MM.1S (cell line): ENCODE data around the gene DDIT3.
"Not testable (repeated sequence)": the region's sequence is repeated elsewhere in the genome, so short reads cannot be mapped to it uniquely, and the experiment has no call there.

ENCODE experiments used
- CTCF ChIP-seq: fragments of 300-600 bp; sonication (generic); IDR thresholded peaks from 2 replicates; pipeline ENCODE4 v1.5.1; 2016; ENCODE audit warnings: antibody characterized with exemption, low read length, mixed read lengths
- EZH2 ChIP-seq: fragments of 300-600 bp; sonication (generic); optimal IDR thresholded peaks from 2 replicates; pipeline ENCODE3; 2017; ENCODE audit warnings: low read depth, mild to moderate bottlenecking, antibody characterized with exemption, low read length, mixed read lengths

DNA sequence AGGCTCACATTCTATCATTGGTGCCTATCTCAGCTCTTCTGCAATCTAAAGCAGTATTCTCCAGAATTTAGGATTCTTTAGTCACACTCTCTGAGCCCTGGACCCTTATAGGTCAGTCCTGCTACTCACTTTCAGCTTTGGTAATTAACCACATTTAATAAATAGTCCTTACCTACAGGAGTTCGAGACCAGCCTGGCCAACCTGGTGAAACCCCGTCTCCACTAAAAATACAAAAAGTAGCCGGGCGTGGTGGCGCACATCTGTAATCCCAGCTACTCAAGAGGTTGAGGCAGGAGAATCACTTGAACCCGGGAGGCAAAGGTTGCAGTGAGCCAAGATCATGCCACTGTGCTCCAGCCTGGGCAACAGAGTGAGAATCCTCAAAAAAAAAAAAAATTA, 6.6 kb downstream of the DDIT3 start:
- TF ChIP-seq CTCF, EZH2: not testable (repeated sequence)
